Tongue (tissue), 3 donors: ENCODE measurements around the gene KRT76. TPM values are rescaled to one million over a fixed set of nuclear protein-coding genes. Genes with fewer than 3 reads are reported as not detected.

Experiments used
- DNase-seq: peaks from one replicate; pipeline ENCODE4 v3.0.0-alpha.2; 2015
- small RNA-seq: library from RNA; depleted of rRNA; stranded (forward); fragments of <200 nt; gene quantifications from one replicate; pipeline ENCODE3, GENCODE V24; 2014; ENCODE audit warnings: low replicate concordance
- total RNA-seq: library from RNA; depleted of rRNA; stranded (reverse); fragments of >200 nt; gene quantifications from one replicate; pipeline ENCODE4 v1.2.3, GENCODE V29; 2014

Gene KRT76
- total RNA-seq, 1 donor from 2014 or later: 0.31 TPM

DNA sequence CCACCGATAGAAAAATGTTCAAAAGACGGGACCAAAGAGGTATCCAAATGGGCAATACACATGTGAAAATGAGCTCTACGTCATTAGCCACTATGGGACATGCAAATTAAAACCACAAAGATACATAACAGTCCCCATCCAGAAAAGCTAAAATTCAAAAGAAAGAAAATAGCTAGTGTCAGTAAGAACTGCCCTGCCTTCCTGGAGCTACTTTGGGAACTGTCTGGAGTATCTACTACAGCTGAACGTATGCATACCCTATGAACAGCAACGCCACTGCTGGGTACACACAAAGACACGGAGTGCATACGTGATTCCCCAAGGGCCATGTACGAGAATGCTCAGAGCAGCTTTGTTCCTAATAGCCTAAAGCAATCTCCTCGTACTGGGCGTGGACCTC lies 48.0 kb downstream of the KRT76 start:
- DNase-seq: no peak

DNA sequence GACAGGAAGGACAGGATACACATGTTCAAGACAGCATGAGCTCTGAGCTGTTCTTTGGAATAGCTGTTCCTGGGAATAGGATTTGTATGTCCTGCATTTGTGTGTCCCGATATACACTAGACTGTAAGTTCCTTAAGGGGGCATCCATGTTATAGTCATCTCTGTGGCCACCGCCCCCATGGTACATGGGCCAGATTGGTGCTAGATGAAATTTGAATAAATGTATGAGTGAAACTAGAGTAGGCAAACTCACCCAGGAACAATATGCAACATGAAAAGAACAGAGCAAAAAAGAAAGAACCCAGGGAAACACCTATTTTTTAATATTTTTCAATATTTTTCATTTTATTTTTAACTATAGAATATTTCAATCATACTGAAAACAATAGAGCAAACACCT lies 48.8 kb downstream of the KRT76 start:
- DNase-seq: no peak

DNA sequence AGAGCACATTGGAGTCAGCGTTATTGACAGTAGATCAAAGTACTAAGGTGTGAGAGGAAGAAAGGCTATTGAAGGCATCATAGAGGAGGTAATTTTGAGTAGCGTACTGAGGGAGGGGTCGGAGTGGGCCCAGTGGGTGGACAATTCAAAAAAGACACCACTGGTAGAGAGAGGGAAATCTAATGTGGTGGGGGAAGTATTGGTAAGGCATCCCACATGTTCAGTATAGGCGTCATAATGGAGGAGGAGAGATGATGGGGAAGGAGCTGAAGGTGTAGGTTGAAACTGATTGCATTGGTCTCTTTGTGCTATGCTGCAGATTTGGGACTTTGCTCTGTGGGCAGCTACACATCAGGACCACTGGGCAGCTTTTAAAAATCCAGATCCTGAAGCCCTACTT lies 50.1 kb downstream of the KRT76 start:
- DNase-seq: no peak

DNA sequence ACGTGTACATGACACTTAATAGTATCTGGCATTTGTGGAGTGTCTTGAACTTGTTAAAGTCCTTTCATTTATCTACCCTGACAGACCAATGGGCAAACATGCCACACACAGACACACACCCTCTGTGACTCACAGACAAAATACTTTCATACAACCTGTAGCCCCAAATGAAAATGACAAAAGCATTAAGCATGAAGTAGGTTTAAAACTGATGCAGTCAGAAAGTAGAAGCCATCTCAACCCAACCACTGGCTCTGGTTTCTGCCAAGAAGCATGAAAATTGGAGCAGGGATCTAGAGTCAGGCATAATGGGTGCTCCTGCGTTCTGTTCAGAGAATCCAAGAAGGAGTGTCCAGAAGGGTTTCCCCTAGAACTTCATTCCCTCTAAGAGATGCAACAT lies 50.7 kb downstream of the KRT76 start:
- no peak for DNase-seq

DNA sequence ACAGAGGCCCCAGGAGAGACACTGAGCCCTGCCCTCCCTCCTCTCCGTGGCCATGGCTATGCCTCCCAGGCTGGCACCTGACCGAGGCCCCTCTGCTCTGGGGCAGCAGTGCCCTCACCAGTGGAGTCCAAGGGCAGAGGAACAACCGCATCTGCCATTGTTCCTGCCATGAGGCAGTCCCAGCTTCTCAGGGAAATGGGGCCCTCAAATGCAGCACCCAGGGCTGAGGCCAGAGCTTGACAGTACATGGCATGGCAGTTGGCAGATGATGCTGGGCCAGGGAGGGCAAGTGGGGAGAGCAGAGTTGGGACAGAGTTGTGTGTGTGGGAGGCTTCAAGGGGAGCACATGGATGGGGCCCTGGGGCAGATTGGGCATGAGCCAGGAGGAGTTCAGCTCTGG lies 52.8 kb downstream of the KRT76 start:
- no peak for DNase-seq

DNA sequence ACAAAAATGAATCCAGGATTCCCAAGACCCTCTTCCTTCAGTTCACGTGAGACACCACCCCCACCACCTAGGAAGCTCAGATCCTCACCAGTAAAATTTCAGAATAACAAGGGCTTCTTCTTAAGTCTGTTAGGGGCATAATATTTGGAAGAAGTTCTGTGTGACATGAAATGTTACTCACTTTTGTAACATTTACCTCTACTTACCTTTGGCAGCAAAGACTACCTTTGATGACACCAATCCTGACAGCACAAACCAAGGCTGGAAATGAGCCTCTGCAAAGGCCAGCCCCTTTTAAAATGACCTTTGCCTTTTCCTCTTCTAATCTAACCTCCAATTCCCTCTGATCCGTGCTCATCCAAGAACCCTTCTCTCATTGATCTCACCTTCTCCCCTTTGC lies 54.5 kb downstream of the KRT76 start:
- no peak for DNase-seq

DNA sequence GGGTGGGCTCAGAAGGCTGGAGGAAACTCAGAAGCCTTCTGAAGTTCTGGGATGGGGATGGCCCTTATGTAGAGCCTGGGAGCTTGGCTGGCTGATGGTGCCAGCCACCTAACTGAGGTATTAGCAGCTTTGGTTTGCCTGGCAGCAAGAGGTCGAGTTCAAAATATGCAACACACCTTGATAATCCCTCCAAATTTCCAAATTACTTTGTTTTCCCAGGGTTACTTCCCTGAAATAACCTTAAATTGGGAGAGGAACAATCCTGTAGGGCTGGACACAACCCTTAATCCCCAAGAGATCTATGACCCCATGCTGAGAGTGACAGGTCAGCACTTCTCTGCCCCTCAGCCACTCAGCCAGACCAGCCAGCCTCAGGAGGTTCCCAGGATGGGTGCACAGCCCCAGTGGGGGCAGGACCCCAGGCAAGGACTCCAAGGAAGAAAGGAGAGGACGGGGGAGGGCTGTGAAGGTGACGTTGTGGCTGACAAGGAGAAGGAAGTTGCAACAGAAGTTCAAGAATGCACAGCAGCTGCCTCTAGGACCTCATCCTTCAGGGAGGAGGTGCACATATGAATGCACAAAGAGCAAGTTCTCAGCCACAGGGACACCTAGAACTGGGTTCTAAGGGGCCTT lies 55.2 kb downstream of the KRT76 start:
- DNase-seq: no peak

DNA sequence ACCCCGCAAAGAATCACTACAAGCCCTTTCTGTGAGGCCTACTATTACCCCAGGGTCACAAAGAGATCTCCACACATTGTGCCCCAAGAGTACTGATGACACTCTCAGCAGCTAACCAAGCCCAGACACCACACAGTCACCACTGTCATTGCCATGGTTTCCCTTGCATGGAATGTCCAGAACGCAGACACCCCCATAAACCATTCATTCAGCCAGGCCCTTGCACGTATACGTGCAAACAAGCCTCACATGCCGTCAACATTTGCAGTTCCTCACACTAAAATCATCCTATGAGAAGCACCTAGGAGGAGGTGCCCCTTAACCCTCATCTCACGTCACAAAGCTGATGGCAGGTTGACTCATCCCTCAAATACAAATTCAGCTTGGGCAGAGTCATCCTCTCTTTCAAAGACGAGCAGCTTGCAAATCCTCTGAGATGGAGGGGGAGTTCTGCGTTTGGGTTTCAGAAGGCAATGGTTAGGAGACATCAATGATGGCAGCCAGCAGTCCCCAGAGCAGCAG lies 56.7 kb downstream of the KRT76 start:
- no peak for DNase-seq

Small RNAs within 50 kb of the gene (small RNA-seq; reads per million reads assigned to genes)
- not detected for gene AC107016.2

Other genes starting within 250 kb of the KRT76 start
- gene KRT71, start 224.2 kb downstream of the KRT76 start, total RNA-seq: not detected
- gene KRT74, start 203.5 kb downstream of the KRT76 start, total RNA-seq: 0.10 TPM
- gene KRT72, start 175.9 kb downstream of the KRT76 start, total RNA-seq: 0.21 TPM
- not detected for gene KRT73, start 158.8 kb downstream of the KRT76 start, total RNA-seq
- gene KRT2, start 125.1 kb downstream of the KRT76 start, total RNA-seq: not detected
- not detected for gene KRT1, start 96.9 kb downstream of the KRT76 start, total RNA-seq
- gene KRT77, start 73.8 kb downstream of the KRT76 start, total RNA-seq: 0.10 TPM
- not detected for gene KRT3, start 18.8 kb upstream of the KRT76 start, total RNA-seq
- 420 TPM for gene KRT4, start 36.8 kb upstream of the KRT76 start, total RNA-seq
- 0.21 TPM for gene KRT79, start 57.0 kb upstream of the KRT76 start, total RNA-seq
- gene KRT78, start 71.6 kb upstream of the KRT76 start, total RNA-seq: 64.7 TPM
- gene KRT8, start 127.7 kb upstream of the KRT76 start, total RNA-seq: 42.0 TPM
- gene KRT18, start 171.8 kb upstream of the KRT76 start, total RNA-seq: 57.1 TPM
- gene EIF4B, start 229.1 kb upstream of the KRT76 start, total RNA-seq: 789 TPM